NT2/D1 (cell line): ENCODE data around the gene NOD1.

Experiments used
- YY1 ChIP-seq: IDR thresholded peaks from 2 replicates; pipeline ENCODE4 v1.6.1; 2011; ENCODE audit not compliant: insufficient read length, insufficient read depth
- ZNF274 ChIP-seq: IDR thresholded peaks from 2 replicates; pipeline ENCODE4 v1.6.1; 2011; ENCODE audit warnings: mild to moderate bottlenecking, low read depth, low read length

DNA sequence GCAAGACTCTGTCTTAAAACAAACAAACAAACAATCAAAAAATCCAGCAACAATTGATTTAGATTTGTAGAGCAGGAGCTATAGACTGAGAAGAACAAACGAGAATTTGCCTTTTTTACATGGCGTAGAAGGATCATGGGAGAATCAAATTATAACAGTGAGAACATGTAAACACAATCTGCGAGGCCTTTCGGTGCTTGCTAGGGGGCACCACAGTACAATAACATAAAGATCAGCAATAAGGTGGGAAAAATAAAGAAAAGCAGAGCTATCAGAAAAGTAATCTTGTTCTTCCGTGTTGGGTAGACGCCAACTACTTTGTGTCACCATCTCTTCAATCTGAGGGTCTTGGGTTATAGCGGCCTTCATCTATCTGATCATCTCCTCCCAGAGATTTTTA, 82.2 kb downstream of the NOD1 start:
- TF ChIP-seq ZNF274 (no peak), YY1 (no peak)
